Breast epithelium (tissue), 3 donors: Measurements from ENCODE around the gene RPS19BP1.
A peak's percentile ranks its signal among the peaks of the same experiment; 100 is the strongest.

Experiments
- POLR2A ChIP-seq: fragments of 450-650 bp; IDR thresholded peaks from one replicate; pipeline ENCODE4 v1.6.1; 2016; ENCODE audit warnings: antibody characterized with exemption, mild to moderate bottlenecking, moderate library complexity
- TF ChIP-seq, protein P1 (sequence below), 3 donors: fragments of 450-650 bp; IDR thresholded peaks; one replicate each; pipeline ENCODE4 v1.5.1; 2016 to 2017; ENCODE audit warnings: antibody characterized with exemption in 3 of 3, mild to moderate bottlenecking in 3 of 3, moderate library complexity in 3 of 3

DNA sequence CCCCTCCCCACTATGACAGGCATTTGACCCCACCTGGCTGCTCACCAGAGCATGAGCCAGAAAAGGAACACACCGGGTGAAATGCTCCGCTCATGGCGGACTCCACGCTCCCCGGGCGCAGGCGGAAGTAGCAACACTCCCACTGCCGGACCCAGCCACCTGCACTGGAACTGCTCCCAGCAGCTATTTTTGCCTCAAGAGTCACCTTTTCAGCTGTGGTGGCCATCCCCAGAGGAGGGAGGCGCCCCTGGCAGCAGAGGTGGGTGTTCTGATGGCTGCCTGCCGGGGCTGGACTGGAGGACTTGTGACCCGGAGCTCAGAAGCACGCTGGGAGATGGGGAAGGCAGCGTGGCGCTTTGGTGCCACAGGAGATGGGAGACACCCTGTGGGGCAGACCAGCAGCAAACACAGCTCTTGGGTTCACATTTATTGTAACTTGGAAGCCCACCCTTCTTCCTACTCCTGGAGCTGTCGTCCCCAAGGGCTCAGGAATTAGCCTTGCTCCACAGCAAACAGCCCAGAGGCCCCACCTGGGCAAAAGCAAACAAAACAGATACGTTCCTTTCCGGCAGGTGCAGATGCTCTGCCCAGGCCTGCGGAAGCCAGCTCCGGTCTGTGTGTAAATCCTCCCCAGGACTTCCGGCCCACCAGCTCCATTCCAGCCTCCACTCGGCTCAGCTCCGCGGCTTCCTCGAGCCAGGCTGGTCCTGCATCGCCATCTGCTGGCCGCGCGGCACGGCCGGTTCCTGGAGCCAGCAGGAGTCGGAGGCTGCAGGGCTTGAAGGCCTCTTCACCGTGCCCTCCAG is 3.7 kb downstream of the RPS19BP1 start:
- no peak for TF ChIP-seq POLR2A
- TF ChIP-seq, protein P1, sequence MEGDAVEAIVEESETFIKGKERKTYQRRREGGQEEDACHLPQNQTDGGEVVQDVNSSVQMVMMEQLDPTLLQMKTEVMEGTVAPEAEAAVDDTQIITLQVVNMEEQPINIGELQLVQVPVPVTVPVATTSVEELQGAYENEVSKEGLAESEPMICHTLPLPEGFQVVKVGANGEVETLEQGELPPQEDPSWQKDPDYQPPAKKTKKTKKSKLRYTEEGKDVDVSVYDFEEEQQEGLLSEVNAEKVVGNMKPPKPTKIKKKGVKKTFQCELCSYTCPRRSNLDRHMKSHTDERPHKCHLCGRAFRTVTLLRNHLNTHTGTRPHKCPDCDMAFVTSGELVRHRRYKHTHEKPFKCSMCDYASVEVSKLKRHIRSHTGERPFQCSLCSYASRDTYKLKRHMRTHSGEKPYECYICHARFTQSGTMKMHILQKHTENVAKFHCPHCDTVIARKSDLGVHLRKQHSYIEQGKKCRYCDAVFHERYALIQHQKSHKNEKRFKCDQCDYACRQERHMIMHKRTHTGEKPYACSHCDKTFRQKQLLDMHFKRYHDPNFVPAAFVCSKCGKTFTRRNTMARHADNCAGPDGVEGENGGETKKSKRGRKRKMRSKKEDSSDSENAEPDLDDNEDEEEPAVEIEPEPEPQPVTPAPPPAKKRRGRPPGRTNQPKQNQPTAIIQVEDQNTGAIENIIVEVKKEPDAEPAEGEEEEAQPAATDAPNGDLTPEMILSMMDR (IDR thresholded peaks at IDR 0.05), result peak; percentile 78 to 99 (median 95)
